CD4-positive, alpha-beta T cell treated with Interleukin-2 at 100 ng/mL for 4 hours (primary cell): Measurements from ENCODE around the gene RPUSD2.

ENCODE experiments used
- DNase-seq: peaks from one replicate; pipeline ENCODE4 v3.0.0-alpha.2; 2020; ENCODE audit warnings: low spot score

RPUSD2 gene

GRCh38 chr15:40569129-40569953 is at the start of gene RPUSD2:
Gene RPUSD2 (plus strand): TSS chr15:40569299. CDS start chr15:40569338, 39 bp downstream.
- DNase-seq, result peak; percentile 91

GRCh38 chr15:40523611-40524010 is 45.5 kb upstream of the RPUSD2 start:
- DNase-seq, result no peak

GRCh38 chr15:40525855-40526254 is 43.2 kb upstream of the RPUSD2 start:
- DNase-seq, result no peak

GRCh38 chr15:40528801-40529200 is 40.3 kb upstream of the RPUSD2 start:
- no peak for DNase-seq

GRCh38 chr15:40533763-40534364 is 35.2 kb upstream of the RPUSD2 start:
- DNase-seq, result no peak

GRCh38 chr15:40534371-40534770 is 34.7 kb upstream of the RPUSD2 start:
- DNase-seq, result no peak

GRCh38 chr15:40536501-40536900 is 32.6 kb upstream of the RPUSD2 start:
- no peak for DNase-seq

- DNase-seq, result no peak
These were observed 30.1 kb upstream of the RPUSD2 start for GRCh38 chr15:40538976-40539375.

- DNase-seq, result no peak
These were observed 26.0 kb upstream of the RPUSD2 start for GRCh38 chr15:40543082-40543481.

GRCh38 chr15:40543631-40544294 is 25.3 kb upstream of the RPUSD2 start:
- DNase-seq, result no peak

- DNase-seq, result no peak
These were observed 23.6 kb upstream of the RPUSD2 start for GRCh38 chr15:40545457-40545856.

- DNase-seq, result no peak
These were observed 20.5 kb upstream of the RPUSD2 start for GRCh38 chr15:40548610-40549009.

- no peak for DNase-seq
These were observed 19.2 kb upstream of the RPUSD2 start for GRCh38 chr15:40549894-40550293.

GRCh38 chr15:40550341-40551037 is 18.6 kb upstream of the RPUSD2 start:
- no peak for DNase-seq

- DNase-seq, result no peak
These were observed 15.0 kb upstream of the RPUSD2 start for GRCh38 chr15:40554161-40554525.

- no peak for DNase-seq
These were observed 13.2 kb upstream of the RPUSD2 start for GRCh38 chr15:40555876-40556275.

GRCh38 chr15:40558952-40559742 is 10.0 kb upstream of the RPUSD2 start:
- no peak for DNase-seq

GRCh38 chr15:40562691-40563090 is 6.4 kb upstream of the RPUSD2 start:
- DNase-seq, result no peak

- DNase-seq, result no peak
These were observed 5.7 kb upstream of the RPUSD2 start for GRCh38 chr15:40563426-40563825.

- peak; percentile 95 for DNase-seq
These were observed 4.3 kb upstream of the RPUSD2 start, which contains the start of gene CCDC32 for GRCh38 chr15:40564591-40565332. Gene CCDC32 (minus strand): TSS chr15:40565042. CDS start chr15:40563015, 2,027 bp downstream.
